ENCODE data around the gene SORCS3.

SORCS3 gene

GRCh38 chr10:104881740-104882139 is 240.7 kb downstream of the SORCS3 start:
- no peak for DNase-seq (ENCODE audit: low read depth)
- no peak overlapping the region for H3K4me3 ChIP-seq (replicated peaks; ENCODE audit: low read depth, low read length)
- TF ChIP-seq, protein P1, sequence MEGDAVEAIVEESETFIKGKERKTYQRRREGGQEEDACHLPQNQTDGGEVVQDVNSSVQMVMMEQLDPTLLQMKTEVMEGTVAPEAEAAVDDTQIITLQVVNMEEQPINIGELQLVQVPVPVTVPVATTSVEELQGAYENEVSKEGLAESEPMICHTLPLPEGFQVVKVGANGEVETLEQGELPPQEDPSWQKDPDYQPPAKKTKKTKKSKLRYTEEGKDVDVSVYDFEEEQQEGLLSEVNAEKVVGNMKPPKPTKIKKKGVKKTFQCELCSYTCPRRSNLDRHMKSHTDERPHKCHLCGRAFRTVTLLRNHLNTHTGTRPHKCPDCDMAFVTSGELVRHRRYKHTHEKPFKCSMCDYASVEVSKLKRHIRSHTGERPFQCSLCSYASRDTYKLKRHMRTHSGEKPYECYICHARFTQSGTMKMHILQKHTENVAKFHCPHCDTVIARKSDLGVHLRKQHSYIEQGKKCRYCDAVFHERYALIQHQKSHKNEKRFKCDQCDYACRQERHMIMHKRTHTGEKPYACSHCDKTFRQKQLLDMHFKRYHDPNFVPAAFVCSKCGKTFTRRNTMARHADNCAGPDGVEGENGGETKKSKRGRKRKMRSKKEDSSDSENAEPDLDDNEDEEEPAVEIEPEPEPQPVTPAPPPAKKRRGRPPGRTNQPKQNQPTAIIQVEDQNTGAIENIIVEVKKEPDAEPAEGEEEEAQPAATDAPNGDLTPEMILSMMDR (IDR thresholded peaks at IDR 0.05; ENCODE audit: low read length, missing control alignments), result no peak

DNA sequence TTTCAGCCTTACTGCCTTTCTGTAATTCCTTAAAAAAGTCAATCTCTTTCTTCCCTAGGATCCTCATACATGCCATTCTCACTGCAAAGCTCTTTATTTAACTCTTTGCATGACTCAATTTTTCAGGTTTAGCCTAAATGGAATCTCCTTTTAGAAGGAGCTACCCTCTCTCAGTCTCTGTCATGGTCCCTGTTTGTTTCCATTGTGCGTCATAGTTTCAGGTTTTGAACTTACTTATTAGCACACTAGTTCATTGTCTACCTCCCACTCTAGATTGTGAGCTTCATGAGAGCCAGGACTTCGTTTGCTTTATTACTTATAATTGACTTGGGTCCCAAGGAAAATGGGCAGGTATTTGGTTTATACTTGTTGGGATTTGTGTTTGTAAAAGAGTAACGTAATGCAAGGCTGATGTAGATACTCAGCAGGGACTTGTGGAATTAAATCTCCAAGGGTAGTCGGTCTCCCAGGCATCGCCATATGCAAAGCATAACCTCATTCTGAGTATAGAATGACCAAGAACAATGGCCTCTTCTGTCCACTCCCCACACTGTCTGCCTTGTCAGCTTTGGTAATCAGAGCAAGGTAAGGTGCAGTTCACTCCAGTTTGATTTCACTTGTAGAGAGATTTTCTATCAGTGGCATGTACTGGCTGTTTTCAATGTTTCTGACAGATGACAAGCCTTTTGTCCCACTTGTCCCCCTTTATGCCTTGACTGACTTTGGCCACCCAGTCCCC is 252.0 kb downstream of the SORCS3 start:
- DNase-seq (ENCODE audit: low read depth), result no peak
- TF ChIP-seq, protein P1 (IDR thresholded peaks at IDR 0.05; ENCODE audit: low read length, missing control alignments), result no peak
- H3K4me3 ChIP-seq (replicated peaks; ENCODE audit: low read depth, low read length), result no peak overlapping the region

DNA sequence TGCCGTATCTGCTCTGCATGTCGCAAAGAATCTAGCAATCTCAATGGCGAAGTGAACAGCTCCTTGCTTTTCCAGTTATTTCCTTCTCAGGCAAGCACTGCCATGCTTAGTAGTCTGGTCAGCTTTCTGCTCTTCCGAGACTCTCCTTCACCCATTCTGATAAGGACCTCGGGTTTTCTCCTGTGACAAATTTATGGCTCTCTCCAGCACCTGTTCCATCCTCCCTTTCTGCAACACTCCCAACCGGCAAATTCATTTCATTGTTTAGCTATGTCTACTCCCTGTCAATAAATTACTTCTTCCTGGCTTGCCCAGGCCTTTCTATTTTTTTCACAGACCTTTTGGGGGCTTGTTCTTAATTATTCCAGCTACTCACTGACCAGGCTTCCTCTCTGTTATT is 252.6 kb downstream of the SORCS3 start:
- H3K4me3 ChIP-seq (replicated peaks; ENCODE audit: low read depth, low read length), result no peak overlapping the region
- TF ChIP-seq, protein P1 (IDR thresholded peaks at IDR 0.05; ENCODE audit: low read length, missing control alignments), result no peak
- DNase-seq (ENCODE audit: low read depth), result no peak

DNA sequence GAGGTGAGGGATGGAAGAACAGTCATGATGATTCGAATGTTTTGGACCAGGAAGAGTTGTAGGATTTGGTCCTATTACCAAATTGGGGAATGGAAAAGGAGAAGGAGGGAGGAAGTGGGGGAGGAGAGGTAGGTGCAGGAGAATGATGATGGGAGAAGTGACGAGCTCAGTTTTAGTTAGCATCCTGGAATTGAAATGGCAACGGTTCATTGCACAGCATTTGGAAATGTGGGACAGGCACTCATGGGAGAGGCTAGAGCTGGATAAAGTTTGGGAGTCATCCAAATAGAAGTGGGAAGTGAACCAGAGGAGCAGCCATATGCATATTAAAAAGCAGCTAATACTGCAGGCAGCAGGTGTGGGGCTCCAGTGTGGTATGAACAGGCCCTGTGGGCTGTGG is 253.6 kb downstream of the SORCS3 start:
- TF ChIP-seq, protein P1 (IDR thresholded peaks at IDR 0.05; ENCODE audit: low read length, missing control alignments), result no peak
- DNase-seq (ENCODE audit: low read depth), result no peak
- no peak overlapping the region for H3K4me3 ChIP-seq (replicated peaks; ENCODE audit: low read depth, low read length)

DNA sequence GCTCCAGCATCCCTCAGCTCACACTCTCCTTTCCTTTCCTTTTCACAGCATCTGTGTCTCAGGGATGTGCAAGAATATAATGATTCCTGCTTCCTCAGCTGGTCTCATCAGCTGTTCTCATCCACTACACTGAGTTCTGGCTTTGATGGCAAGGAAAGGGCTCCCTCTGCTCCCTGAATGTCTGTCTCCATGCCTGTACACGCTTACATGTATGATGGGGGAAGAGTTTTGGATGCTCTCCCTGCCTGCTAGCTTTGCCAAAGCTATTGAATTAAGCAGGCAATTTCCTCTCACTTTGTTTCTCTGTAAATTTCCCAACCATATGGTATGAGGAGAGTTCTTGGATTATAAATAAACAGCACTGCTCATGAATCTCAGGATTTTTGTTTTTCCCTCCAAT is 254.5 kb downstream of the SORCS3 start:
- H3K4me3 ChIP-seq (replicated peaks; ENCODE audit: low read depth, low read length), result no peak overlapping the region
- no peak for DNase-seq (ENCODE audit: low read depth)
- TF ChIP-seq, protein P1 (IDR thresholded peaks at IDR 0.05; ENCODE audit: low read length, missing control alignments), result no peak

GRCh38 chr10:104895981-104896380 is 254.9 kb downstream of the SORCS3 start:
- no peak overlapping the region for H3K4me3 ChIP-seq (replicated peaks; ENCODE audit: low read depth, low read length)
- TF ChIP-seq, protein P1 (IDR thresholded peaks at IDR 0.05; ENCODE audit: low read length, missing control alignments), result no peak
- no peak for DNase-seq (ENCODE audit: low read depth)

- DNase-seq (ENCODE audit: low read depth), result no peak
- TF ChIP-seq, protein P1 (IDR thresholded peaks at IDR 0.05; ENCODE audit: low read length, missing control alignments), result no peak
- no peak overlapping the region for H3K4me3 ChIP-seq (replicated peaks; ENCODE audit: low read depth, low read length)
These were observed 256.6 kb downstream of the SORCS3 start for GRCh38 chr10:104897696-104898095.
